ENCODE data around the gene HTR6.

Gene HTR6

GRCh38 chr1:19650416-19651140 lies 14.1 kb upstream of the HTR6 start:
- TF ChIP-seq CTCF (IDR thresholded peaks at IDR 0.05; ENCODE audit: borderline replicate concordance, control extremely low read depth, extremely low read depth, insufficient read depth, missing control alignments): no peak
- in situ Hi-C loops (cut with MboI; ENCODE audit: low sequenced_read_pairs, unreplicated experiment): loop anchor here (10.0 kb wide), 1 partner anchor 316 kb away; no protein-coding TSS in a partner anchor
- DNase-seq (ENCODE audit: low spot score): no peak

GRCh38 chr1:19651141-19651737 lies 13.4 kb upstream of the HTR6 start:
- peak; percentile 75 for TF ChIP-seq CTCF (IDR thresholded peaks at IDR 0.05; ENCODE audit: borderline replicate concordance, control extremely low read depth, extremely low read depth, insufficient read depth, missing control alignments)
- peak; percentile 88 for DNase-seq (ENCODE audit: low spot score)
- in situ Hi-C loops (cut with MboI; ENCODE audit: low sequenced_read_pairs, unreplicated experiment): loop anchor here (10.0 kb wide), 1 partner anchor 316 kb away; no protein-coding TSS in a partner anchor

GRCh38 chr1:19654386-19654785 lies 10.3 kb upstream of the HTR6 start:
- in situ Hi-C loops (cut with MboI; ENCODE audit: low sequenced_read_pairs, unreplicated experiment): loop anchor here (10.0 kb wide), 1 partner anchor 320 kb away; no protein-coding TSS in a partner anchor
- no peak for TF ChIP-seq CTCF (IDR thresholded peaks at IDR 0.05; ENCODE audit: borderline replicate concordance, control extremely low read depth, extremely low read depth, insufficient read depth, missing control alignments)
- no peak for DNase-seq (ENCODE audit: low spot score)

GRCh38 chr1:19654886-19655717 lies 9.6 kb upstream of the HTR6 start:
- no peak for TF ChIP-seq CTCF (IDR thresholded peaks at IDR 0.05; ENCODE audit: borderline replicate concordance, control extremely low read depth, extremely low read depth, insufficient read depth, missing control alignments)
- no peak for DNase-seq (ENCODE audit: low spot score)
- in situ Hi-C loops (cut with MboI; ENCODE audit: low sequenced_read_pairs, unreplicated experiment): loop anchor here (10.0 kb wide), 1 partner anchor 320 kb away; no protein-coding TSS in a partner anchor

GRCh38 chr1:19655718-19656080 lies 9.0 kb upstream of the HTR6 start:
- no peak for TF ChIP-seq CTCF (IDR thresholded peaks at IDR 0.05; ENCODE audit: borderline replicate concordance, control extremely low read depth, extremely low read depth, insufficient read depth, missing control alignments)
- in situ Hi-C loops (cut with MboI; ENCODE audit: low sequenced_read_pairs, unreplicated experiment): loop anchor here (10.0 kb wide), 1 partner anchor 321 kb away; no protein-coding TSS in a partner anchor
- DNase-seq (ENCODE audit: low spot score): no peak

- DNase-seq (ENCODE audit: low spot score): no peak
- in situ Hi-C loops (cut with MboI; ENCODE audit: low sequenced_read_pairs, unreplicated experiment): loop anchor here (10.0 kb wide), 1 partner anchor 321 kb away; no protein-coding TSS in a partner anchor
- TF ChIP-seq CTCF (IDR thresholded peaks at IDR 0.05; ENCODE audit: borderline replicate concordance, control extremely low read depth, extremely low read depth, insufficient read depth, missing control alignments): no peak
Observed at GRCh38 chr1:19656134-19656779, 8.4 kb upstream of the HTR6 start.
